Measurements from ENCODE around the gene VGF. TPM values are rescaled to one million over a fixed set of nuclear protein-coding genes. Genes with fewer than 3 reads are reported as not detected.
"Not testable (repeated sequence)": the region's sequence is repeated elsewhere in the genome, so short reads cannot be mapped to it uniquely, and the experiment has no call there.

VGF gene
- total and polyA plus RNA-seq, 2 experiments from 2014 or later = 3.0 to 4.4 TPM

DNA sequence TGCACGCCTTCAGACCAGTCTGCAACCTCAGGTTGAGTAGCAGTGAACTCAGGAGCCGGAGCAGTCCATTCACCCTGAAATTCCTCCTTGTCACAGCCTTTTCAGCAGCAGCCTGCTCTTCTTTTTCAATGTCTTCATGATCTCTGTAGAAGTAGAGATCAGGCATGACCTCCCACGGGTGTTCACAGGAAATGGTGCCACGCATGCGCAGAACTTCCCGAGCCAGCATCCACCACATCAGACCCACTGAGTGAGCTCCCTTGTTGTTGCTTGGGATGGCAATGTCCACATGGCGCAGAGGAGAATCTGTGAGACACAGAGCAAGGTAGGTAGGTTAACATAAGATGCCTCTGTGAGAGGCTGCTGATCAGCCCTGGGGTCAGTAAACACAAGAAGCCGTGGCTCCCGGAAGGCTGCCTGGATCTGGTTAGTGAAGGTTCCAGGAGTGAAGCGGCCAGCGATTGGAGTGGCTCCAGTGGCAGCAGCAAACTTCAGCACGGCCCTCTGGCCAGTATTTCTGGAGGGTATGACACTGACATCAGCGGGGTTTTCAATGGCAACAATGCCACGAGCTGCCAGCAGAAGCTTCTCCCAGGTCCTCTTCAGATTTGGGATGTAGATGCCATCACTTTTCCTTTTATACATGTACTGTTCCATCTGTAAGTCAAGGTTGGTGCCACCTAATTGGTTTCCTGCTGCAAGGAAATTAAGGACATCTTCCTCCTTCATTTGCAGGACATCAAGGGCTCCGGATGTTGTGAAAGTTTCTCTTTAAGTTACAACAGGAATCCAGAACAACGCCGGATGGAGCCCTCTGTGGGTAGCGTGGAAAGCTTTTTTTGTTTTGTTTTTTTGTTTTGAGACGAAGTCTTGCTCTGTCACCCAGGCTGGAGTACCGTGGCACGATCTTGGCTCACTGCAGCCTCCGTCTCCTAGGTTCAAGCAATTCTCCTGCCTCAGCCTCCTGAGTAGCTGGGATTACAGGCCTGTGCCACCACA is 38.7 kb upstream of the VGF start:
- not testable (repeated sequence) for H3K36me3 ChIP-seq (ENCODE audit: insufficient read depth); H3K4me2 ChIP-seq; H2AFZ ChIP-seq; H3K4me3 ChIP-seq; H3K9me3 Mint-ChIP-seq; H3K4me3 Mint-ChIP-seq; H3F3A ChIP-seq (replicated peaks; ENCODE audit: low read depth); ATAC-seq; DNase-seq (ENCODE audit: low spot score); H3K27ac ChIP-seq (ENCODE audit: low read depth); H4K20me1 ChIP-seq (replicated peaks; ENCODE audit: insufficient read depth); H3K79me2 ChIP-seq (replicated peaks; ENCODE audit: insufficient read depth); H3K27ac Mint-ChIP-seq; H3K9me2 ChIP-seq (ENCODE audit: insufficient read depth)
- Histone ChIP-seq H3K4me1 (ENCODE audit: insufficient read depth) (peaks cover 16% of the 10 kb centered on the region), H3K27me3 (ENCODE audit: insufficient read depth) (peaks cover 25% of the 10 kb centered on the region)
- Mint-ChIP-seq H3K36me3 (ENCODE audit: low read depth) (peaks cover 10% of the 10 kb centered on the region), H3K27me3 (ENCODE audit: insufficient read depth, low read depth, poor library complexity) (peaks cover 18% of the 10 kb centered on the region), H3K4me1 (peaks cover 15% of the 10 kb centered on the region)

DNA sequence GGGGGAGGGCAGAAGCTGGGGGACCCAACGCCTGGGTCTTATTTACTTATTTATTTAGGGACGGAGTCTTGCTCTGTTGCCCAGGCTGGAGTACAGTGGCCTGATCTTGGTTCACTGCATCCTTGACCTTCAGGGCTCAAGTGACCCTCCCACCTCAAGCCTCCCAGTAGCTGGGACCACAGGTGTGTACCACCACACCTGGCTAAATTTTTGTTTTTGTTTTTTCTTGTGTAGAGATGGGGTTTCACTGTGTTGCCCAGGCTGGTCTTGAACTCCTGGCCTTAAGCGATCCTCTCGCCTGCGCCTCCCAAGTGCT is 37.2 kb upstream of the VGF start:
- ATAC-seq (no peak), DNase-seq (ENCODE audit: low spot score) (no peak)
- peaks cover 20% of the 10 kb centered on the region for H3K27me3 Mint-ChIP-seq (ENCODE audit: insufficient read depth, low read depth, poor library complexity)
- peak overlapping the region; percentile 36; the same call in 1 of the 3 replicates for H3K4me3 Mint-ChIP-seq
- Histone ChIP-seq H2AFZ (peak overlapping the region; percentile 93), H3F3A (replicated peaks; ENCODE audit: low read depth) (peaks cover 5% of the 10 kb centered on the region), H3K4me3 (peak overlapping the region; percentile 68), H3K9me2 (ENCODE audit: insufficient read depth) (no peaks in the 10 kb centered on the region), H3K4me2 (peak overlapping the region; percentile 86), H3K27ac (ENCODE audit: low read depth) (no peak overlapping the region), H3K27me3 (ENCODE audit: insufficient read depth) (peaks cover 25% of the 10 kb centered on the region), H3K36me3 (ENCODE audit: insufficient read depth) (no peaks in the 10 kb centered on the region), H3K79me2 (replicated peaks; ENCODE audit: insufficient read depth) (no peaks in the 10 kb centered on the region), H4K20me1 (replicated peaks; ENCODE audit: insufficient read depth) (no peaks in the 10 kb centered on the region), H3K4me1 (ENCODE audit: insufficient read depth) (peaks cover 16% of the 10 kb centered on the region)
- H3K4me1 Mint-ChIP-seq = peaks cover 18% of the 10 kb centered on the region
- no peaks in the 10 kb centered on the region for H3K9me3 Mint-ChIP-seq
- no peak overlapping the region for H3K27ac Mint-ChIP-seq
- TF ChIP-seq, protein P1, sequence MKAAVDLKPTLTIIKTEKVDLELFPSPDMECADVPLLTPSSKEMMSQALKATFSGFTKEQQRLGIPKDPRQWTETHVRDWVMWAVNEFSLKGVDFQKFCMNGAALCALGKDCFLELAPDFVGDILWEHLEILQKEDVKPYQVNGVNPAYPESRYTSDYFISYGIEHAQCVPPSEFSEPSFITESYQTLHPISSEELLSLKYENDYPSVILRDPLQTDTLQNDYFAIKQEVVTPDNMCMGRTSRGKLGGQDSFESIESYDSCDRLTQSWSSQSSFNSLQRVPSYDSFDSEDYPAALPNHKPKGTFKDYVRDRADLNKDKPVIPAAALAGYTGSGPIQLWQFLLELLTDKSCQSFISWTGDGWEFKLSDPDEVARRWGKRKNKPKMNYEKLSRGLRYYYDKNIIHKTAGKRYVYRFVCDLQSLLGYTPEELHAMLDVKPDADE (IDR thresholded peaks at IDR 0.05) = no peak
- TF ChIP-seq CREB1 (CRISPR knock-in tag; IDR thresholded peaks at IDR 0.05; ENCODE audit: low read depth) = no peak
- no peak for TF ChIP-seq POLR2AphosphoS5 (IDR thresholded peaks at IDR 0.05; ENCODE audit: low read depth)
- no peak for TF ChIP-seq JUNB (IDR thresholded peaks at IDR 0.05; ENCODE audit: unreplicated experiment)
- TF ChIP-seq NANOG (IDR thresholded peaks at IDR 0.05; ENCODE audit: borderline replicate concordance) = no peak
- TF ChIP-seq EZH2 (IDR thresholded peaks at IDR 0.05; ENCODE audit: low read depth, unreplicated experiment) = no peak
- TF ChIP-seq STAT1 (IDR thresholded peaks at IDR 0.05; ENCODE audit: unreplicated experiment) = no peak
- TF ChIP-seq, protein P2, sequence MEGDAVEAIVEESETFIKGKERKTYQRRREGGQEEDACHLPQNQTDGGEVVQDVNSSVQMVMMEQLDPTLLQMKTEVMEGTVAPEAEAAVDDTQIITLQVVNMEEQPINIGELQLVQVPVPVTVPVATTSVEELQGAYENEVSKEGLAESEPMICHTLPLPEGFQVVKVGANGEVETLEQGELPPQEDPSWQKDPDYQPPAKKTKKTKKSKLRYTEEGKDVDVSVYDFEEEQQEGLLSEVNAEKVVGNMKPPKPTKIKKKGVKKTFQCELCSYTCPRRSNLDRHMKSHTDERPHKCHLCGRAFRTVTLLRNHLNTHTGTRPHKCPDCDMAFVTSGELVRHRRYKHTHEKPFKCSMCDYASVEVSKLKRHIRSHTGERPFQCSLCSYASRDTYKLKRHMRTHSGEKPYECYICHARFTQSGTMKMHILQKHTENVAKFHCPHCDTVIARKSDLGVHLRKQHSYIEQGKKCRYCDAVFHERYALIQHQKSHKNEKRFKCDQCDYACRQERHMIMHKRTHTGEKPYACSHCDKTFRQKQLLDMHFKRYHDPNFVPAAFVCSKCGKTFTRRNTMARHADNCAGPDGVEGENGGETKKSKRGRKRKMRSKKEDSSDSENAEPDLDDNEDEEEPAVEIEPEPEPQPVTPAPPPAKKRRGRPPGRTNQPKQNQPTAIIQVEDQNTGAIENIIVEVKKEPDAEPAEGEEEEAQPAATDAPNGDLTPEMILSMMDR (conservative IDR thresholded peaks at IDR 0.05; ENCODE audit: low read depth in 2 of 2) = no peak
- TF ChIP-seq ZNF331 (CRISPR knock-in tag; IDR thresholded peaks at IDR 0.05; ENCODE audit: low read depth) = no peak
- H3K36me3 Mint-ChIP-seq (ENCODE audit: low read depth) = peaks cover 2% of the 10 kb centered on the region; the same call in 1 of the 3 replicates
